Fibroblast of pulmonary artery (primary cell): ENCODE results near the gene PCDHA5.
"Not testable (repeated sequence)": the region's sequence is repeated elsewhere in the genome, so short reads cannot be mapped to it uniquely, and the experiment has no call there.

Source experiments
- DNase-seq: peaks from one replicate; pipeline ENCODE4 v3.0.0-alpha.2; 2010; ENCODE audit warnings: low read depth
- H3K4me3 ChIP-seq: replicated peaks from 2 replicates; pipeline ENCODE4 v1.5.1; 2011; ENCODE audit warnings: low read depth, mild to moderate bottlenecking, control low read depth, low read length, moderate library complexity
- CTCF ChIP-seq: IDR thresholded peaks from 2 replicates; pipeline ENCODE4 v1.5.1; 2011; ENCODE audit warnings: mild to moderate bottlenecking, control low read depth, low read length, inconsistent platforms; ENCODE audit errors: missing control alignments

Gene PCDHA5

GRCh38 chr5:140795259-140795641 is 26.2 kb upstream of the PCDHA5 start:
- DNase-seq = peak; percentile 7
- no peak overlapping the region for H3K4me3 ChIP-seq
- TF ChIP-seq CTCF = peak; percentile 10

GRCh38 chr5:140796072-140796717 is 25.2 kb upstream of the PCDHA5 start:
- not testable (repeated sequence) for DNase-seq

GRCh38 chr5:140796718-140797095 is 24.7 kb upstream of the PCDHA5 start:
- TF ChIP-seq CTCF = no peak
- no peak overlapping the region for H3K4me3 ChIP-seq
- no peak for DNase-seq

More at GRCh38 chr5:140796072-140796717, 25.2 kb upstream of the PCDHA5 start:
- not testable (repeated sequence) for H3K4me3 ChIP-seq

GRCh38 chr5:140800816-140801493 is 20.5 kb upstream of the PCDHA5 start, which contains the start of gene PCDHA3:
Gene PCDHA3 (plus strand): TSS chr5:140801057.
- peak within 1 kb of the TSS; percentile 37 for H3K4me3 ChIP-seq
- peak; percentile 26 for TF ChIP-seq CTCF

GRCh38 chr5:140801494-140801841 is 19.9 kb upstream of the PCDHA5 start:
- peak; percentile 16 for TF ChIP-seq CTCF

More at GRCh38 chr5:140800816-140801493, 20.5 kb upstream of the PCDHA5 start, which contains the start of gene PCDHA3:
- DNase-seq = peak; percentile 50

GRCh38 chr5:140802381-140802780 is 19.0 kb upstream of the PCDHA5 start:
- H3K4me3 ChIP-seq, DNase-seq: not testable (repeated sequence)

More at GRCh38 chr5:140801494-140801841, 19.9 kb upstream of the PCDHA5 start:
- peak; percentile 10 for DNase-seq
- peak overlapping the region; percentile 37 for H3K4me3 ChIP-seq

GRCh38 chr5:140802781-140803271 is 18.6 kb upstream of the PCDHA5 start:
- no peak overlapping the region for H3K4me3 ChIP-seq
- TF ChIP-seq CTCF = no peak
- DNase-seq = no peak
